Right cardiac atrium (tissue), 5 donors: ENCODE results near the gene RMI2. TPM values are rescaled to one million over a fixed set of nuclear protein-coding genes. Genes with fewer than 3 reads are reported as not detected.
"Not testable (repeated sequence)": the region's sequence is repeated elsewhere in the genome, so short reads cannot be mapped to it uniquely, and the experiment has no call there.

Experiments
- ATAC-seq, 2 donors: fragments of 200-7000 bp; cut with Tn5 transposase; one replicate each; pipeline versions ENCODE4 v1.8.0 to v1.9.1; 2020; ENCODE audit warnings: moderate library complexity in 2 of 2, mild to moderate bottlenecking in 1 of 2
- DNase-seq, 3 donors: peaks; one replicate each; pipeline ENCODE4 v3.0.0-alpha.2; 2020
- H3K27ac ChIP-seq: one replicate; pipeline ENCODE4 v1.5.1; 2013; ENCODE audit warnings: mild to moderate bottlenecking, low read length, control low read depth, moderate library complexity
- H3K27me3 ChIP-seq: one replicate; pipeline ENCODE4 v1.6.1; 2013; ENCODE audit not compliant: control insufficient read depth, insufficient read depth
- H3K4me1 ChIP-seq: one replicate; pipeline ENCODE4 v1.6.1; 2013; ENCODE audit warnings: low read length; ENCODE audit not compliant: control insufficient read depth, insufficient read depth
- H3K4me3 ChIP-seq: one replicate; pipeline ENCODE4 v1.5.1; 2013; ENCODE audit warnings: low read length, control low read depth
- H3K9me3 ChIP-seq: one replicate; pipeline ENCODE4 v1.6.1; 2013; ENCODE audit warnings: low read length; ENCODE audit not compliant: control insufficient read depth
- WGBS: extraction: QIAGEN DNeasy Blood & Tissue Kit; methylation state at CpG from one replicate; pipeline ENCODE4 v1.1.7; 2013; 5-methylcytosine and 5-hydroxymethylcytosine counted together
- intact Hi-C, 4 donors: fragments of 100-400 bp; cut with DNase I; formaldehyde crosslinking; loops; one replicate each; pipeline versions ENCODE4 v1.11.0 to v1.14.0; 2022 to 2023
- polyA plus RNA-seq: library from polyadenylated mRNA; stranded (reverse); fragments of 200-250 nt; gene quantifications from one replicate; pipeline ENCODE4 v1.2.3, GENCODE V29; 2013
- total RNA-seq, 4 donors: library from RNA; stranded (reverse); fragmentation: NEBNext Ultra II Directional; extraction: Animal tissue kit (Norgen Biotek cat#: 25700); gene quantifications; one replicate each; pipeline ENCODE4 v1.2.1, GENCODE V29; 2021
- donor health status: healthy with polysubstance abuse.
- donor health status: DM: no; HTN: yes; CAD: no.
- donor health status: DM: no; HTN: no; CAD: no.
- donor health status: DM: no; HTN: yes; CAD: no; lungs with severe emphysema.
- donor health status: DM: yes; HTN: yes; CAD: no.

The RMI2 gene
- total and polyA plus RNA-seq, 5 donors = 0.20 to 0.97 (median 0.53) TPM; not detected in 1

DNA sequence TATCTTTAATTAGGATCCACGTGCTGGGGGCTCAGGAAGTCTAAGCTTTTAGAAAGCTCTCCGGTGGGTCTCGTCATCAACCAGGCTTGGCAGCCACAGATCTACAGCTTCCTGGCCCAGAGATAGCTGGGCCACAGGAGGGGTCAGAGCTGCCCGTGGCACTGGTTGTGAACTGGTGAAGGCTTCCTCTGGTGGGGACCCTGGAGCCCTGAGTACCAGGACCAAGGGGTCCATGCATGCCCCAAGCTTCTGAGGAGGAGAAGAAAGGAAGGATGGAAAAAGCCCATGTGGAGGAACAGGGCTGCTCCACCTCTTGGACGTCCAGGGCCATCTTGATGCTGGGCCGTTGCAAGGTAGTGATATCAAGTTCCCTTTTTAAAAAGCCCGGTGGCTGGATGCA lies 13.3 kb downstream of the RMI2 start:
- Histone ChIP-seq H3K27me3 (no peaks in the 10 kb centered on the region), H3K9me3 (no peaks in the 10 kb centered on the region), H3K4me3 (no peak overlapping the region), H3K27ac (no peak overlapping the region), H3K4me1 (peaks cover 6% of the 10 kb centered on the region)
- ATAC-seq (no peak), DNase-seq (no peak)
- intact Hi-C loops = loop anchor here (5.0 to 10.0 kb wide), 4 partner anchors 84 to 394 kb away; partner anchors contain the start of genes PRM2 (in 1 of the 4), PRM3 (in 1 of the 4) and SOCS1 (in 1 of the 4)
- 67% methylated on average over 7 of the region's 7 CpGs for WGBS

DNA sequence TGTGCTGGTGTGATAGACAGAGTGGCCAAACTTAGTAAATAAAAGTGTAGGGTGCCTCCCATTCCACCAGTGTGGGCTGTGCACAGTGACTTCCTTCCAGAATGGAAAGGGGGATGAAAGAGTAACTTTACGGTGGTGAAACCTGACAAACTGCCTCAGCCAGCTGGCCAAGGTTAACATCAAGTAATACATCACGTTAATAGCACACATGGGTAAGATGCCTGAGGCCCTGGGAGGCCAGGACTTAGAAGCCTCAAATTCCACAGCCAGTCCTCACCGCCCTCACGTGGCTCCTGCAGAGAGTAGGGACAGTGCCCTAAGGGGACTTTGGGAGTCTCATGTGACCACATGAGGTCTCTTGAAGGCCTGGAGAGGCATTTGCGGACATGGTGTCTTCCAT lies 14.1 kb downstream of the RMI2 start:
- ATAC-seq = peak in 1 of 2 donors; percentile 19

DNA sequence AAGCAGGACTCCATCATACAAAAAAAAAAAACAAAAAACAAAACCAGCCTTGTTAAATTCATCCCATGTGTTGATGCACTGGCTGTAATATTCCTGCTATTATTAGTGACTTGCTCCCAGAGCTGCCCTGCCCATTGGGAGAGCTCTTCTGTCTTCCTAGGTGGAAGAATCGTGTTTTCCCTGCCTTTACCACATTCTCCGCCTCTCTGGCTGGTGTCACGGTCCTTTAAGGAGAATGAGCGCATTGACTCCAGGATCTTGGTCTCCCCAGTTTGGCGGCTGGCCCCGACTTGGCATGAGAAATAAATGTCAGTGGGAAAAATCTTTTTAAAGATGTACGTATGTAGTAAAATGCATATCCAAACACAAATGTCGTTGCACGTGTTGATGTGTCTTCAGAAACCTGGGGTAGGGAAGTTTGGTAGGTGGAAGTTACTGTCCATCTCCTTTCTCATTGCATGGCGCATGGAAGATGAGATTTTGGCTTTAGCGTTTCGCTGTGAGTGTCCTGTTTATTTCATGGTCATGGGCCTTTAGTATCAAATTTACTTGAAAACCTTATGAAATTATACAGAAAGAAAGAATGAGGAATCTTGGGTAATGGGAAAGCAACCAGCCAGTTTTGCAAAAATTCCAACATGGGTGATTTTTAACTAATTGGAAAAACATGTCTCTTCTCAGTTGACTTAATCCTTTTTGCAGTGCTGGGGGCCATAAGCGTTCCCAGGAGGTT lies 15.5 kb downstream of the RMI2 start:
- Histone ChIP-seq H3K4me1 (peaks cover 6% of the 10 kb centered on the region), H3K27me3 (no peaks in the 10 kb centered on the region), H3K27ac (no peak overlapping the region), H3K9me3 (no peaks in the 10 kb centered on the region), H3K4me3 (no peak overlapping the region)
- DNase-seq (no peak), ATAC-seq (no peak)
- 74% methylated on average over 13 of the region's 13 CpGs for WGBS
- intact Hi-C loops = no loop called here

More for the DNA sequence above, 14.1 kb downstream of the RMI2 start:
- intact Hi-C loops = loop anchor here (5.0 to 10.0 kb wide), 4 partner anchors 85 to 395 kb away; partner anchors contain the start of genes PRM2 (in 1 of the 4), PRM3 (in 1 of the 4) and SOCS1 (in 1 of the 4)
- Histone ChIP-seq H3K4me3 (no peak overlapping the region), H3K27ac (no peak overlapping the region), H3K9me3 (no peaks in the 10 kb centered on the region), H3K4me1 (peaks cover 6% of the 10 kb centered on the region), H3K27me3 (no peaks in the 10 kb centered on the region)
- no peak for DNase-seq
- 79% methylated on average over 5 of the region's 5 CpGs for WGBS

DNA sequence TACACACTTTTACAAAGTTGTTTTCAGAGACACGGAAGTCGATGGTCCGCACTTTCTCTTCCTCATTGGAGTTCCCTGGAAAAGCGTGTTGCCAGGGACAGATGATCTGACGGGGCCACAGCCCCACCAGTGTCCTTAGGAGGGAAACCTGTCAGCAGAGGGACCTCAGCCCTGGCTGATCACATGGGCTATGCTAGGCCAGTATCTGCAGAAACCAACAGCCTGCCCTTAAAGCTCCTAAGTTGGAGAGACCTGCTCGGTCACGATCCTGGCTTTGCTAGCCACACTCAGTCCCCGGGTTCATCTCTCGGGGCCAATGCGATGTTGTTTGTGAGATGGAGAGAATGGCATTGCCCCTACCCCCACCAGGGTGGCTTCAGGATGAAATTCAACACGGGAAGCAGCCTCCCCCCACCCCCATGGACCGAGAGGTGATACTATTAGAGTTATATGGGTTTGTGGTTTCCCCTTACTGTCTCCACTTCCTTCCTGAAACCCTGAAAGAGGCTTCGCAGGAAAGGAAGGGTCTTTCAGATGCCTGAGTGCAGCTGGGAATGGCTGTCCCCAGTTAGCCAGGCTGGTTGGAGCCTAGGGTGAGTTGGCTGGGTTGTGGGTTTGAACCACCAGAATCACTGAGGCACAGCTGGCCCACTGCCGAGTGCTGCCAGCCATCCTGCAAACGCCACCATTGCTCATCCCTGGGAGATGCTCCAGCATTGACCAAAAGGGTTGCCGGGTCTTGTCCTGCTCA lies 16.6 kb downstream of the RMI2 start:
- H3K27ac ChIP-seq = no peak overlapping the region
- peaks cover 6% of the 10 kb centered on the region for H3K4me1 ChIP-seq
- DNase-seq = no peak
- intact Hi-C loops = no loop called here
- no peak overlapping the region for H3K4me3 ChIP-seq
- no peak for ATAC-seq
- 64% methylated on average over 16 of the region's 16 CpGs for WGBS
- H3K9me3 ChIP-seq = no peaks in the 10 kb centered on the region
- no peaks in the 10 kb centered on the region for H3K27me3 ChIP-seq

DNA sequence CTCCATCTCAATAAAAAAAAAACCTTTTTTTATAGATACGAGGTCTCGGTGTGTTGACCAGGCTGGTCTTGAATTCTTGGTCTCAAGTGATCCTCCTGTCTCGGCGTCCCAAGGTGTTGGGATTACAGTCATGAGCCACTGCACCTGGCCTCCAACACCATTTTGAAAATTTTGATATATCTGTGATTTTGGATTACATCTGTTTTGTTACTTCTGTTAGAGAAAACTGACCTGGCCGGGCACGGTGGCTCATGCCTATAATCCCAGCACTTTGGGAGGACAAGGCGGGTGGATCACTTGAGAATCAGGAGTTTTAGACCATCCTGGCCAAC lies 18.6 kb downstream of the RMI2 start:
- intact Hi-C loops = no loop called here
- no peak overlapping the region for H3K27ac ChIP-seq
- no peak overlapping the region for H3K4me3 ChIP-seq
- DNase-seq (no peak), ATAC-seq (no peak)
- H3K4me1 ChIP-seq = no peaks in the 10 kb centered on the region
- H3K27me3 ChIP-seq = no peaks in the 10 kb centered on the region
- 68% methylated on average over 7 of the region's 7 CpGs for WGBS
- H3K9me3 ChIP-seq = no peaks in the 10 kb centered on the region

DNA sequence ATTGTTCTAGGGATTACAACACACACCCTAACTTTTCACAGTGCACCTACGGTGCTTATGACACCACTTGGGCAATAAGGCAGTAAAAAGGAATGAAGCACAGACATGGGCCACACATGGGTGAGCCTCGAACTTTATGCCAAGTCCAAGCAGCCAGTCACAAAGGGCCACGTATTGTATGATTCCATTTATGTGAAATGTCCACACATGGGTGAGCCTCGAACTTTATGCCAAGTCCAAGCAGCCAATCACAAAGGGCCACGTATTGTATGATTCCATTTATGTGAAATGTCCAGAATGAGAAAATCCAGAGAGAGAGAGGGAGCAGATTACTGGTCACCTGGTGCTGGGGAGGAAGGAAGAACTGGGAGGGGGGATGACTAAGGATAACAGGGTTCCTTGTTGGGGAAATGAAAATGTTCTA lies 22.2 kb downstream of the RMI2 start:
- Histone ChIP-seq H3K4me3 (no peak overlapping the region), H3K9me3 (no peaks in the 10 kb centered on the region), H3K27me3 (no peaks in the 10 kb centered on the region), H3K4me1 (no peaks in the 10 kb centered on the region), H3K27ac (no peak overlapping the region)
- WGBS = 88% methylated on average over 5 of the region's 5 CpGs
- DNase-seq = no peak
- intact Hi-C loops = no loop called here
- ATAC-seq = no peak

DNA sequence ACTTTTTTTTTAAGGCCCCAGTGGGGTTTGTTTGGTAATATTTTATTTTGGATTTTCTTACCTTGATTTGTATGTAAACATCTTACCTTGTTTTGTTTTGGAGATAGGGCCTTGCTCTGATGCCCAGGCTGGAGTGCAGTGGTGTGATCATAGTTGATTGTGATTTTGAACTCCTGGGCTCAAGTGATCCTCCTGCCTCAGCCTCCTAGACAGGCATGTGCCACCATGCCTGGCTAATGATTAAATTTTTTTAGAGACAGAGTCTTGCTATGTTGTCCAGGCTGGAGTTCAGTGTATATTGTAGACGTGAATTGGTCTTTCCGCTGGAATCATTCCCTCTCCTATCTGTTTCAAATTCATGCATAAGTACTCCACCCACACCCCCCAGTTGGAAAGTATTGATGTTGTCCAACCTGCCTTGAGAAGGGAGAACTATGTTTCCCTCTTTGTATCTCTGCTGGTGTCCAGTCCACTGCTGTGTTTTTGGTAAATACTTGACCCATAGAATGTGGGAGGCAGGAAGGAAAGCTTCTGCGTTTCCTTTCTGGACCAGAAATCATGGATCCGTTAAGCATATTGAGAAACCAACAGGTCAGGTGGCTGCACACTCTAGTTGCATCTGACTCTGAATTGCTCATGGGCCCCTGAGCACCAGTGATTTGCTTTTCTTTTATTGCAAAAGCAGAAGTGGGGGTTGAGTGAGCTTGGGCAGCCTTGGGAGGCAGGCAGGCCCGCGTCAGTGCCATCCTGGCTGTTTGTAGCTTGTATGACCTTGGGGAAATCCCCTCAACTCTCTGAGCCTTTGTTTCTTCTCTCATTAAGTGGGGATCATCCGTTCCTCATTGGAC lies 25.0 kb downstream of the RMI2 start:
- intact Hi-C loops = no loop called here

DNA sequence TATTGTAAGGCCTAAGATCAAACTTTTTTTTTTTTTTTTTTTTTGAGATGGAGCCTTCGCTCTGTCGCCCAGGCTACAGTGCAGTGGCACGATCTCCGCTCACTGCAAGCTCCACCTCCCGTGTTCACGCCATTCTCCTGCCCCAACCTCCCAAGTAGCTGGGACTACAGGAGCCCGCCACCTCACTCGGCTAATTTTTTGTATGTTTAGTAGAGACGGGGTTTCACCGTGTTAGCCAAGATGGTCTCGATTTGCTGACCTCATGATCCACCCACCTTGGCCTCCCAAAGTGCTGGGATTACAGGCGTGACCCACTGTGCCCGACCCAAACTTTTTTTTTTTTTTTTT lies 25.6 kb downstream of the RMI2 start:
- DNase-seq, H3K27ac ChIP-seq, H3K9me3 ChIP-seq, H3K27me3 ChIP-seq, ATAC-seq, H3K4me1 ChIP-seq, H3K4me3 ChIP-seq, intact Hi-C loops: not testable (repeated sequence)
- 90% methylated on average over 13 of the region's 13 CpGs for WGBS

More for the DNA sequence above, 25.0 kb downstream of the RMI2 start:
- Histone ChIP-seq H3K4me3 (no peak overlapping the region), H3K9me3 (no peaks in the 10 kb centered on the region), H3K27me3 (no peaks in the 10 kb centered on the region), H3K27ac (no peak overlapping the region), H3K4me1 (no peaks in the 10 kb centered on the region)
- DNase-seq (no peak), ATAC-seq (no peak)
- 67% methylated on average over 7 of the region's 7 CpGs for WGBS

DNA sequence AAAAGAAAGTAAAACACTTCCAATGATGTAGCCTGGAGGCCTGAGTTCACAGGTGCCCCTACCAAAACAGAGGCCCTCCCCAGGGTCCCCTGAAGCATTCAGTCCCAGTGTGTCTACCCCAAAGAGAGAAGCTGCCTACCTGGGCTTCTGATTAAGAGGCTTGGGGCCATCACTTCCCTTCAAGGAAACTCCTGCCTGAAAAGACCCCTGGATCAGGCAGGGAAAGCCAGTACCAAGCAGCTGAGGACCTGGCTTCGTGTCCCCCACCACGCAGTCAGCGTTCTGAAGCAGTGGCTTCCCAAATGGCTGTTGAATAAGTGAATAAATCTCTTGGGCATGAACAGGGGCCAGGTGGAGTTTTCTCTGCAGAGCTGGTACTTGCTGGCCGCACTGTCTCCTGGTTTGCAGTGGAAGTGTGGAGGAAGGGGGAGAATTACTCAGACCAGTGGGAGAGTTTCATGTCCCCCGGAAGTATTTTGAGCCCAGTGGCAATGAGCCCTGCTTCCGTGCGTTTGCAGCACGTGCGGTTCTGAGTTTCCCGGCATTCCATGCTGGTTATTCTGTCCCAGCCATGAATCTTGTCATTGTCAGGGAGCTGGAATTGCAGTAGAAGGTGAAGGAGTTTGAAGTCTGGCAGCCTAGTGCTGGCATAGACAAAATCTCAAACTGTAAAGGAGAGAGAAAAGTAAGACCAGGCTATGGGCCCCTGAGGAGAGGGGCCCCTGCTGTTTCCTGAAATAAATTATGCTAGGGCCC lies 27.0 kb downstream of the RMI2 start:
- Histone ChIP-seq H3K27me3 (no peaks in the 10 kb centered on the region), H3K27ac (no peak overlapping the region), H3K4me1 (no peaks in the 10 kb centered on the region), H3K4me3 (no peak overlapping the region), H3K9me3 (no peaks in the 10 kb centered on the region)
- intact Hi-C loops = no loop called here
- DNase-seq = no peak
- 77% methylated on average over 10 of the region's 10 CpGs for WGBS
- ATAC-seq = no peak

DNA sequence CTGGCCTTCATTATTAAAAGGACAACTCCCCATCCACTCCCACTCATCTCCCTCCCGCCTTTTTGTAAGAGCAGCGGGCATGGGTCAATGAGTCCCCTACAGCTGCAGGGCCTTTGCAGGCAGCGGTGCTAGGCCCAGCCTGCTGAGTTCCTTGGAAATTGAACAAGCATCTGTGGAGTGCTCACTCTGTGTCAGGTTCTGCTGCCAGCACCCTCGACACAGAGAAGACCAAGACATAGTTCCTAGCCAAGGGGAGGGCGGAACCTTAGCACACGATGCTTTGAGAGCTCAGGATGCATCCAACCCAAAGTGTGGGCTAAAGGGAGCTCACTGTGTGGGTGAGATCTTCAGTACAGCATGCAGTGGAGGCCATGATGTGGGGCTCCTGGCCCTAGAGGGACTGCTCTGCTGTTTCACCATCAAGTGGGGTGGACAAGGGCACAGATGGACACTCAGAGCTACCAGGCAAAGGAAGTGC lies 27.6 kb downstream of the RMI2 start:
- Histone ChIP-seq H3K4me1 (no peaks in the 10 kb centered on the region), H3K27me3 (no peaks in the 10 kb centered on the region), H3K9me3 (no peaks in the 10 kb centered on the region), H3K4me3 (no peak overlapping the region), H3K27ac (no peak overlapping the region)
- DNase-seq = no peak
- 81% methylated on average over 6 of the region's 6 CpGs for WGBS
- ATAC-seq = peak in 1 of 2 donors; percentile 18
- intact Hi-C loops = no loop called here
